Measurements from ENCODE around the gene PDGFC. TPM values are rescaled to one million over a fixed set of nuclear protein-coding genes. Genes with fewer than 3 reads are reported as not detected.

The PDGFC gene
- total and polyA plus RNA-seq, 2 of the 13 experiments (the other 11 are each of a cell fraction or from before 2014, with no cell fraction given): 4.6 to 9.1 TPM

GRCh38 chr4:156941940-156942548, 29.6 kb downstream of the PDGFC start (continued):
- TF ChIP-seq ZBTB25 (CRISPR knock-in tag; IDR thresholded peaks at IDR 0.05) (no peak), KIAA2018 (CRISPR knock-in tag; IDR thresholded peaks at IDR 0.05; ENCODE audit: borderline replicate concordance) (no peak), ATF3 (CRISPR knock-in tag; IDR thresholded peaks at IDR 0.05) (peak; percentile 66; the same call in 1 of the 2 replicates), ZMYM4 (CRISPR knock-in tag; IDR thresholded peaks at IDR 0.05) (peak; percentile 85), POGZ (CRISPR knock-in tag; IDR thresholded peaks at IDR 0.05) (peak; percentile 82), MED13 (CRISPR knock-in tag; IDR thresholded peaks at IDR 0.05) (no peak), PHB2 (IDR thresholded peaks at IDR 0.05; ENCODE audit: partially characterized antibody) (no peak), CHD2 (IDR thresholded peaks at IDR 0.05; ENCODE audit: low read depth, low read length) (no peak), SP5 (CRISPR knock-in tag; IDR thresholded peaks at IDR 0.05; ENCODE audit: borderline replicate concordance, low read depth) (peak; percentile 64; the same call in 1 of the 2 replicates), ZNF317 (CRISPR knock-in tag; IDR thresholded peaks at IDR 0.05) (no peak), ATF1 (CRISPR knock-in tag; IDR thresholded peaks at IDR 0.05) (peak; percentile 40; the same call in 1 of the 2 replicates), ZZZ3 (CRISPR knock-in tag; IDR thresholded peaks at IDR 0.05; ENCODE audit: borderline replicate concordance) (no peak), ONECUT2 (CRISPR knock-in tag; IDR thresholded peaks at IDR 0.05) (no peak), ATAD3A (CRISPR knock-in tag; IDR thresholded peaks at IDR 0.05) (no peak), KDM6A (CRISPR knock-in tag; IDR thresholded peaks at IDR 0.05; ENCODE audit: low read depth) (peak; percentile 82), ZBTB26 (CRISPR knock-in tag; IDR thresholded peaks at IDR 0.05; ENCODE audit: borderline replicate concordance) (peak; percentile 90), KDM5B (CRISPR knock-in tag; IDR thresholded peaks at IDR 0.05; ENCODE audit: borderline replicate concordance) (no peak), ZNF431 (CRISPR knock-in tag; IDR thresholded peaks at IDR 0.05; ENCODE audit: borderline replicate concordance, low read depth) (no peak), ZNF598 (CRISPR knock-in tag; IDR thresholded peaks at IDR 0.05; ENCODE audit: borderline replicate concordance) (no peak), FOSL2 (CRISPR knock-in tag; IDR thresholded peaks at IDR 0.05) (peak; percentile 77)

All from HepG2 (cell line).